NOMO-1 treated with DMSO at 0.1 percent for 48 hours (cell line): Measurements from ENCODE around the gene KCNQ1.

Experiments used
- DNase-seq: peaks from one replicate; lab custom pipeline; 2025; ENCODE audit not compliant: unreplicated experiment; lab: John Stamatoyannopoulos, UW

Gene KCNQ1

DNA sequence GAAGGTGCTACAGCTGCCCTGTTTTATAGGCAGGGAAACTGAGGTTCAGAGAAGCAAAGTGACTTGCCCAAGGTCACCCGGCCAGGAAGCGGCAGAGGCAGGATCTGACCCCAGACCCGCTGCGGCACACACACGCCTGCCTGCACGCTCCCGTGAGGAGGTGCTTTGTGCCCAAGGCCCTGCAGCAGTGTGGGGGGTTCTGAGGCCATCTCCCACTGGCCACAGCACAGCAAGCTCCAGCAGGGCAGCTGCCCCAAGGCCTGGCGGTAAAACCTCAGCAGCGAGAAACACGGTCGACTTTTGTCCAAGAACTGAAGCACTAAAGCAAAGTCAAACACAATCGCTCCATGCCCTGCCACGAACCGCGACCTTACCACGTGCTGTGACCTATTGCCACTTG, 398.1 kb downstream of the KCNQ1 start:
- DNase-seq: no peak

DNA sequence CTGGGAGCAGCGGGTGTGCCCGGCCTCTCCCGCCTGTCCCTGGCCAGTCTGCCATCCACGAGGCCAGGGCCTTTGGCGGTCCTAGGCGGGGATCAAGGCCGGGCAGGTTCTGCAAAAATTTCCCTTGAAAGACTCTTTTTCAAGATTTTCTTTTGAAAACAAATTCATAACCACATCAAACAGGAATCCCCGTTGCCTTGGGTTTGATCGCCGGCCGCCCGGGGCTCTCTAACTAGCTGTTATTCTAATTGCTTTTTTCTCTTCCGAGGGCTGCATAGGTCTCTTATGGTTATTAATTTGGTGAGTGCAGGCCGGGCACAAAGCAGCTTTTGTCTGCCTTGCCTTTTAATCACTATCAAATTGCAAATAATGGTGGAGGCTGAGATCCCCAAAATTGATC, 398.7 kb downstream of the KCNQ1 start:
- DNase-seq: no peak

DNA sequence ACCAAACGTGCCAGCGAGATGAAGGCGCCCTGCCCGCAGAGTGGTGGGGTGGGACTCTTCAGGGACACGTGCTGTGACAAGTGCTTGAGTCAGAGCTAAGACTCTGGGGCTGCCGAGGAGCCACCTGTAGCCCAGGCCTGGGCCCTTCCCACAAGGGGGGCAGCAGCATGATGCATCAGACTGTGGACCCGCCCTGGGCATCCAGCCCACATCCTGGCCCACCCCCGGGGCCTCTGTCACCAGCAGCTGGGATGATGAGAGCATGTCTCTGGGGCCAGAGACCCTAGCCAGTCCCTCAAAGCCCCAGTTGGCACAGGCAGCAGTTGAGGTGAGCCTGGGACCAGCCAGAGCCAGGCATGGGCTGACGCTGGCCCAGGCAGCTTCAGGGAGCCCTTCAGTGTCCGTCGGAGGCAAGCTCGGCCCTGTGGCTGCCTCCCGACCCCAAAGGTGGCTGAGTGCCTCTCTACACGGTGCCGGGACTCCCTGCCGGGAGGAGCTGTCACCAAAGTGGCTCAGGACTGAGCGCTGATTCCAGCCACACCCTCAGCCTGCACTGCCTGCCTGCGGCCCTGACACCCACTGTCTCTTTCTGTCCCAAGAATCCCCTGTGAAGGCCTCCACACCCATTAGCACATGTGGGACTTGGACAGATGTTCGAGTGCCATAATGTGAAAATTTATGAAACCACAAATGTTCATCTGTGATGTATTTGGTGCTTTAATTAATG, 399.5 kb downstream of the KCNQ1 start:
- DNase-seq: no peak

DNA sequence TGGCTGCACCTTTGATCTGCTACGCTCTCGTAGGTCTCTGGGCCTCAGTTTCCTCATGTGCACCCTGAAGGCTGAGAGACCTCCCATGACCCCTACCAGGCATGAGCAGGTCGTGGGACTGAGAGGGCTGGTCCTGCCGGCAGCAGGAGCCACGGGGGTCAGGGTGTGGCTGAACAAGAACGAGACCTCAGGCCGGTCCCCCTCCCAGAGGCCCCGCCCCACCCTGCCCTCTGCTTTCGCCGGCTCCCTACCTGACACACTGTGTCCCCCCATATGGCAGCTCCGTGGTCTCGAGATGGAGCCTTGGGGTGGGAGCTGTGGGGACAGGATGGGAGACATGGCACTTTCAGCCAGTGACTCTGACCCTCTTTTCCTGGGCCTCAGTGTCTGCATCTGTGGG, 400.2 kb downstream of the KCNQ1 start:
- DNase-seq: no peak

DNA sequence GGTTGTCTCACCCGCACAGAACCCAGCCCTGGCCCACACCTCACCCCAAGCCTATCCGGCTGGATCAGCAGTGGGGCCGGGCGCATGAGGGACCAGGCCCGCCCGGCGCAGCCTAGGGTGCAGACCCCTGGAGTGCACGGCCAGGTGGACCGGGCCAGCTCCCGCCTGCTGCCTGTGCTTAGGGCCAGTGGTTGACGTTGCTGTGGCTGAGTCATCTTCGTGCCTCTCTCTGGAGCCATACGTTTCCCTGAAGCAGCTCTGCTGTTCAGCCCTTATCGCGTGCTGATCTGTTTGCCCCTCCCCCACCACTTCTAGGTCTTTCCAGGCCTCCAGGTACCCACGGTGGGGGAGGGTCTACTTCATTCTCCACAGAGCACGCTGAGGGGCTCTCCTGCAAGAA, 401.2 kb downstream of the KCNQ1 start:
- DNase-seq: no peak

DNA sequence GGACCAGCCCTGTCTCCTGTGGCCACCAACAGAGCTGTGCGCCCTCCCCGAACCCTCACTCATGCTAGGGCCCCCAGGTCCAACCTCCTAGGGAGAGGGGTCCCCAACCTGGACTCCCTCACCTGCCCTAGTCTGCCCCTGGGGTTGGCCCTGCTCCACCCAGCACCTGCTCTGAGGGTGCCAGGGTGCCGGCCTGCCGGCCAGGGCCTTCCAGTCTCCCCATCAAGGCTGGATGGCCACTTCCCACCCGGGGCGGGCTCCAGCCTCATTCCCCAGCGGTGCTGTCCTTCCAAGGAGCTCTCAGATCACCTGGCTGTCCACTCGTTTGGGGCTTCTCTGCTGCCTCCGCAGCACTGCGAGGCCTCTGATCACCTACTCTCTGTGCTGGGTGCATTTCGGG, 401.7 kb downstream of the KCNQ1 start:
- no peak for DNase-seq

DNA sequence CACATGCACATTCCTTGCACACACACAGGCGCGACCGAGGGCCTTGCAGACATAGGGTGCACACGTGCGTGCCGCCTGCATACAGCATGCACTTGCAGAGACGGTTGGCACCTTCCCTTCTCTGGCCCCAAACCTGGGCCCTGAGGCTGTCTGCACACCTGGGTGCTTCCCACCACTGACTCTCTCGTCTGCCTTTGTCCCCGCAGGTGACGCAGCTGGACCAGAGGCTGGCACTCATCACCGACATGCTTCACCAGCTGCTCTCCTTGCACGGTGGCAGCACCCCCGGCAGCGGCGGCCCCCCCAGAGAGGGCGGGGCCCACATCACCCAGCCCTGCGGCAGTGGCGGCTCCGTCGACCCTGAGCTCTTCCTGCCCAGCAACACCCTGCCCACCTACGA, 402.8 kb downstream of the KCNQ1 start:
- no peak for DNase-seq

DNA sequence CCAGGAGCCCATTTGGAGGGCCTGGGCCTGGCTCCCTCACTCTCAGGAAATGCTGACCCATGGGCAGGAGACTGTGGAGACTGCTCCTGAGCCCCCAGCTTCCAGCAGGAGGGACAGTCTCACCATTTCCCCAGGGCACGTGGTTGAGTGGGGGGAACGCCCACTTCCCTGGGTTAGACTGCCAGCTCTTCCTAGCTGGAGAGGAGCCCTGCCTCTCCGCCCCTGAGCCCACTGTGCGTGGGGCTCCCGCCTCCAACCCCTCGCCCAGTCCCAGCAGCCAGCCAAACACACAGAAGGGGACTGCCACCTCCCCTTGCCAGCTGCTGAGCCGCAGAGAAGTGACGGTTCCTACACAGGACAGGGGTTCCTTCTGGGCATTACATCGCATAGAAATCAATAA, 403.7 kb downstream of the KCNQ1 start:
- no peak for DNase-seq

DNA sequence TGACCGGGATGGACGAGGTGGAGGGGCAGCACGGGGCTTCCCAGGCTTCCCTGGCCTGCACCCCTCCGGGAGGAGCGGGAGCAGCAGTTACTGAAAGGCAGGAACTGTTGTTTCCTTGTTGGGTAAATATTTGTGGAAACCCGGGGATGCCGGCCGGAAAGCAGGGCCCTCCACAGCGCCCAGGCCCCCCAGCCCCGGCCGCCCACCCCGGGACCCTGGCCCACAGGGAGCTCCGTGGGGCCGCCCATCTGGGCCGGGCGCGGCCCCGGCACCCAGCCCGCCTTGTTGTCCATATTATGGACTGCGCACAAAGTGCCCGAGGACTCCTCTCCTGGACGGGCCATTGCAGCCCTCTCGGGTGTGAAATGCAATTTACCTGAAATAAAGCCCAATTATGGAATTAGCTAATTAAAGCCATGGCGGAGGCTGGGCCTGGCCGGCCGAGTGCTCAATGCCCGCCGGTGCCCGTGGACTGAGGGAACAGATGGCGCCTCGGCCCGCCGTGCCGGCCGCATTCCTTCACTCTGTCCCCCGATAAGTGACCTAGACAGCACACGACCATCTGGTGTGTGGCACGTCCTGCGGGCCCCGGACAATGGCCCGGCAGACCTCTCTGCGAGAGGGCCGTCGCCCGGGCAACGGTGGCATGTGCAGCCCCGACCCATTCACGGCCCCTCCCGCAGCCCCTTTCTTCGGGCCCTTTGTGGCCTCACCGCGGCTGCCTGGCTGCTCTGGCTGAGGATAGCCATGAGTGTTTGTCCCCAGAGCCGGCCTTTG, 405.4 kb downstream of the KCNQ1 start:
- DNase-seq: no peak

DNA sequence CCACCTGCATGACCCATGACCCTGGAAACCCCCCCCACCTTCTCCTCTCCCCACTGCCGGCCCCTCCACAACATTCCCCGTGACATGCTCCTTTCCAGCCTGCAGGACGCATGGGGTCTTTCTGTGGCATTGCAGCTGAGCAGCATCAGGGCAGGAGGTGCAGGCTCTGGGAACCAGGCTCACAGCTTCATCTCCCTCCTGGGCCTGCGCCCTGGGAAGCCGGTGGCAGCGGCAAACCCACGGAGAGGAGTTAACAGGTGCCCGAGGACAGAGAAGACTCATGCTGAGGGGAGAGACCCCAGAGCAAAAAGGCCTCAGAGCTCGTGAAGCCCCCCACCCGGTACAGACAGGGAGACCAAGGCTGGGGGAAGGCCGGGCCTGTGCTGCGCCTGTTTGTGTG, 408.6 kb downstream of the KCNQ1 start:
- no peak for DNase-seq

DNA sequence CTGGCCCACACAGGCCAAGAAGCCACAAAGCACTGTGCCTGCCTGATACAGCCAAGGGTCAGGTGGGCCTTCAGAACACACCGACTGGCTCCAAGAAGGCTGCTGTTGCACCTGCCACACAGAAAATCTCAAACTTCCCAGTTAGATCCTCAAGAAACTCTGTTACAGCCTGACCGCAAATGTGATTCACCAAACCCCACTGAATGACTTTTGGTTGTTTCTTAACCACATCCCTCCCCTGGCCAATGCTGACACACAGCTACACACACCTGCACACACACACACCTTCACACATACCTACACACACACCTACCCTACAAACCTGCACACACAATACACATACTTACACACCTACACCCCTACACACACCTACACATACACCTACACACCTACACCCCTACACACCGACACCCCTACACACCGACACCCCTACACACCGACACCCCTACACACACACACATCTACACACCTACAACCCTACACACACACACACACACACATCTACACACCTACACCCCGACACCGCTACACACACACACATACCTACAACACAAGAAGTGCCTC, 409.3 kb downstream of the KCNQ1 start:
- DNase-seq: no peak

DNA sequence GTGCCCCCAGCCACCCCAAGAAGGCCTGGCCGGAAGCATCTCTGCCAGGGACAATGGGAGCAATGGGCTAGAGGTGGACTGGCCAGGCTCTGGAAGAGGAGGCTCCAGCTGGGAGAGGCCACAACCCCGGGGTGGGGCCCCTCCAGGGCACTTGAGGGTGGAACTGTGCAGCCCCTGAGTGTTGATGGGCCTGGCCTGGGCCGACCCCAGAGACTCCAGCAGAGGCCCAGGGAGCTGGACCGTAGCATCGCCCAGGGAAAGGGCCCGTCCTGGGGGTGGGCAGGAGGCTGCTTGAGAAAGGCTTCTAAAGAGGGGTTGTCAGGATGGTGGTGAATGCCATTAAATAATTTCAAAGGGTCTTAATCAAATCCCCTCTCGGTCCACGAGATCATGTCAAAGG, 410.4 kb downstream of the KCNQ1 start:
- DNase-seq: no peak

DNA sequence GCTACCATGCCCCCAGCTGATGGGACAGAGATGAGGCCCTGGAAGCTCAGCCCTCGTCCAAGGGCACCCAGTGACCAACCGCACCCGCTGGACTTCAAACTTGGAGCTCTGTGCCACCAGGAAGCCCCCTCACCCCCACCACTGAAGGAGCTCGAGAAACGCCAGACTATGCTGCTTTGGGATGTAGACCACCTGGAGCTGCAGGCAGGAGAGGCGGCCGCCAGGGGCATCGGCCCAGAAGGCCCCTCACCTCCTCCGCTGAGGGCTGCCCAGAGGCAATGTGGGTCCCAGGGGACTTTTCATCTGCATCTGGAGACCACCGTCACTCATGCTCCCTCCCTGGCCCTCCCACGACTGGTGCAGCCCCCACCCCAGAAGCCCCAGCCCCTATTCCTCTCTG, 412.5 kb downstream of the KCNQ1 start:
- DNase-seq: no peak

DNA sequence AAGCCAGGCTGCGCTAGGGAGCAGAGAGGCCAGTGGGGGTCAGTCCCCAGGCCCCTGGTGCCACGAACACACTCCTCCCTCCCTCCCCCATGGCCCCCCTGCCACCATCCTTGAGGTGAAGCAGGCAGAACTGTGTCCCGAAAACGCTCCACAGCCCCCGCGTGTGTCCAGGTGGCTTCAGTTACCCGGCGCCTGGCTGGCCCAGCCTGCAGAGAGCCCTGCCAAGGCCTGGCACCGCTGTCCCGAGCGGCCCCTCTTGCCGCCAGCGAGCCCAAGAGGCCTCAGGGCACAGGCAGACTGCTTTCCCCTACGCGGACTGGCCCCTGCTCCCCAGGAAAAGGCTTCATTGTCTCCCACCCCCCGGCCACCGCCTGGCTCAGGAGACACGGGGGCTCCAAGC, 413.1 kb downstream of the KCNQ1 start:
- no peak for DNase-seq

DNA sequence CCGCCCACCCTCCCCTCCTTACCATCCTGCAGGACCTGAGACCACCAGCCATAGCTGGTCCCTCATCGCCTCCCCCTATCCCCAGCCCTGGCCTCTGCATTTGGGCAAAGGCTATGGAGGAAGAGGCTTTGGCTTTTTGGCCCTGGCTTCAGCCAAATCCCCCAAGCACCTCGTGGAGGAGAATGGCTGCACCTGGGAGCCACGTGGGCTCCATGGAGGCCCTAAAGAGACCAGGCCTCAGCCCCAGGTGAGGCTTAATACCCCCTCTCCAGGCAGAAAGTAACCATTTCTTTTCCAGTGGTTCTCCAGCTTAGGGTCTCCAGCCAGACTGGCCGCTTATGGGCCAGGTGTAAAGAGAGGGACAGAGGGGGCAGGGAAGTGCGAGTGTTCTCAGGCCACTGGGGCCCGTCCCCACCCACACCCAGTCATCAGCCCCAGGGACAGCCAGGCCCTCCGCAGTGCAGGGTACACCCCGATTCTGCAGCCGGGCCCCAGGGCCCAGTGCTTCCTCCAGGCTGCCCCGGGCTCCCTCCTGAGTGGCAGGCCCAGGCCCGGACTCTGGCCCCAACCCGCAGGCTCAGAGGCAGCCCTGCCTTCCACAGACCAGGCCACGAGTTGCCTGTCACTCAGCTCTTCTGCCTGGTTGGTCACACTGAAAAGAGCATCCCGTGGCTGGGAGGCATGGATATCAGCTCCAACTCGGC, 414.3 kb downstream of the KCNQ1 start:
- no peak for DNase-seq

DNA sequence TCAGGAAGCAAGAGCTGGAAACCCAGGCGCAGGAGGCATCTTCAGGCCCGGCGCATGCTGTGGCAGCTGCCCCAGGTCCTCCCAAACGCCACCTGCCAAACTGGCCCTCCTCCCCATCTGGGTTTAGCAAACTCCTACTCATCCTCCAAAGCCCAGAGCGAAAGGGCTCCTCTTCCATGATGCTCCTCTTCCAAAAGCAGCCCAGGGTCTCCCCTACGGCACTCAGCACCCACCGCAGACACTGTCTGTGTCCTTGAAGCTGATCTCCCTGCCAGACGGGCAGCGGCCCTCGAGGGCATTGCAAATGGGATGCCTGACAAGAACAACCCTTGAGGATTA, 414.9 kb downstream of the KCNQ1 start:
- no peak for DNase-seq

DNA sequence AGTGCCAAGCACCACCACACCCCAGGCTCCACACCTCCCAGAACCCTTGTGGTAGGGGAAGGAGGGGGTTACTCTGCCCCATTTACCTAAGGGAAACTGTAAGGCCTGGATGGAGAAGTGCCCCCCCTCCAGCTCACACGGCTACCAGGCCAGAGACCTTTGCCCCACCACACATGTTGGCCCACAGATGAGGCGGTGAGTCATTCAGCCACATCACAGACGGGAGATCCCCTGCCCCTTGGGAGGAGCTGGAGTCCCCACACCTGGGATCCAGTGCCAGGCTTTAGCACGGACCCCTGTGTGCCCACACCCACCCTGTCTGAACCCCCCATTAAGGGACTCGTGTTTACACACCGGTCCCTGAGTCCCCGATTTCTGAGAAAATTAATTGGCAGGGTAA, 415.8 kb downstream of the KCNQ1 start:
- DNase-seq: peak; percentile 47

DNA sequence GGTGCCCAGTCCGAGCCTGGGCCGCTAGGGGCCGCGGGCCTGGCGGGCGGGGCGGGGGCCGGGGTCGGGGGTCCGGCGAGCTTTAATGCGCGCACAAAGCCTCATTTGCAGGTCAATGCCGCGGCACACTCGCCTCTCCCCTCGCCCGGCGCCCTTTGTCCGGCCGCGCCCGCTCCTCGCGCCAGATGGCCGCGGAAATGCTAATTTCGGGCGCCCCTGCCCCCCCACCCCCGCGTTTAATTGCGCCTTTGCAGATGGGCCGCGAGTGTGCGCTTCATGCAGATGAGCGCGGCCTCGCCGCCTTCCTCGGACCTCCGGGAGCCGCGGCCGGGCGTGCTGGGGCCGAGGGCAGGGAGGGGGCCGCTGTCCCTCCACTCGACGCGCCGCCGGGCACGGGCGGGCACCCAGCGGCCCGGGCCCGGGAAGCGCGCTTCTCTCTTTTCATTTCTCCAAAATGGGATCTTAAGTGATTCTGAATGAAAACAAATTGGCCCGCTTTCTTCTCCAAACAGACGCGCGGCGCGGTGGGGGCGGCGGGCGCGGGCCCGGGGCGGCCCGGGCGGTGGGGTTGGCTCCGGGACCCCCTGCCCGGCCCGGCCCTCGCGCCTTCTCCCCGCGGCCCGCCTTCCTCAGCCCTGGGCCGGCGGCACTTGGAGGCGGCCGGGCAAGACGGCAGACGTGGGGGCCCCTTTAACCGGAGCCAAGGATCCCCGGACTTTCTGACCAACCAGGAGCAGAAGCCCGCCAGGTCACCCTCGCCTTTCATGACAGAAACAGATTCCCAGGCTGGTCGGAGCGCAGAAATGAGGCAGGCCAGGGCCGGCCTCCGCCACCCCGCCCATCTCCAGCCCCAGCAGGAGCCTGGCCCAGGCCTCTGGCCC, 417.8 kb downstream of the KCNQ1 start:
- DNase-seq: no peak

DNA sequence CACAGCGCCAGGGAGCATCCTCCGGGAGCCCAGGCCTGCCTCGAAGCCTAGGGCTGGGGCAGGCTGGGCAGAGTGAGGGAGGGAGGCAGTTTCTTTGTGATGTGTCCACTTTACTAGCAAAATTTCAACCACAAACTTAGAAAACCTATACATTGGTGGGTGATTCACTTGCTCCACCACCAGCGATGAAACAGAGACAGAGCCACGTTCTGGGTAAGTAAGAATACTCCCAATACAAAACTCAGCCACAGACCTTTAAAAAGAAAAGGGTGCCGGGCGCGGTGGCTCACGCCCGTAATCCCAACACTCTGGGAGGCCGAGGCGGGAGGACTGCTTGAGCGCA, 418.4 kb downstream of the KCNQ1 start:
- DNase-seq: no peak

DNA sequence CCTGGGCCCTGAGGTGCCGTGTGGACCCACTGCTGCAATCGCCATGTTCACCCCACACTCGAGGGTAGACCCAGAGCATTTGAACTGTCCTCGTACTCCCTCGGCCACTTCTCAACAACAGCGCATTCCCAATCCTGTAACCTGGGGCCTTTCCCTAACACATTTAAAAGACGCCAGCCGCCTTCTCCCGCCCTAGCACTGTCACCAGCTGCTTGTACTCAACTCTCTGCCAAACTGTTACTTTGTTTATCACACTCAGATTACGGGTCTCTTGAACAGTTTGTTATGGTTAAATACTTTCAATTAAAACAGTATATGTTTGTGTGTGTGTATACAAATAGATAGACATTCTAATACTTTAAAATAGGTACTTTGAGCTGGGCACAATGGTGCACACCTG, 420.1 kb downstream of the KCNQ1 start:
- no peak for DNase-seq

DNA sequence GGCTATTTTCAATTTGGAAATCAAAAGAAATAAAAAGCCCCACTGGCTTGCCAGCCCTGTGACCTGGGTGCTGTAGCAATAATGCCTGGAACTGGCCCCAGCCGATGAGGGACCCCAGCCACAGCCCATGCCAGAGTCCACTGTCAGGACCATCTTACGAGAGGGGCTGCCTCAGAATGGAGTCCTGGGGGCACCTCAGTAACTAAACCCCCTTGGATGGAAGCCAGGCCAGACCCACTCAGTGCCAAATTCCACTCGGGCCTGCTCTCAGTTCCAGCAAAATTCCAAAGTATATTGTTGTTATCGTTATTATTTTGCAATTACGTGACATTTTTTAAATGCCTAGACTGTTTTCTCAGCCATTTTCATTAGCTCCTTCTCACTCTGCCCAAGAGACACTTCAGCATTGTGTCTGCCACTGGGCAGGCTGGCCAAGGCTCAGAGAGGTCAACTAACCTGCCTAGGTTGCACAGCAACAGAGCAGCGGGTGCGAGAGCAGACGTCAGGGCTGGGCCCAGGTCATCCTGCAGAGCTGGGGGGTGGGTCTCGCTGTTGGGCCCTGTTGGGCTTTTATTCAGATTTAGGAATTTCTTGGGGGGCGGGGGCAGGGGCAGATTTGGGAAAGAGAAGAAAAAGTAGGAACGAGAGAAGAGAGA, 421.2 kb downstream of the KCNQ1 start:
- DNase-seq: no peak
